Activated CD8-positive, alpha-beta T cell treated with anti-CD3 and anti-CD28 coated beads, Interleukin-2, amount 10 ng/mL, durations not matched to agents 7 days and 5 days (primary cell): ENCODE results near the gene CCDC88C. TPM values are rescaled to one million over a fixed set of nuclear protein-coding genes. Genes with fewer than 3 reads are reported as not detected.

Experiments
- ATAC-seq: fragments of 150-1000 bp; cut with Tn5 transposase; one replicate; pipeline ENCODE4 v1.10.0; 2021; ENCODE audit warnings: moderate library complexity
- CTCF ChIA-PET: fragments of 350-600 bp; sonication (Branson Sonifier 250); formaldehyde crosslinking; loops from one replicate; lab custom pipeline; 2021; ENCODE audit warnings: antibody characterized with exemption; lab: Charles Lee
- POLR2A ChIA-PET: fragments of 350-600 bp; sonication (Branson Sonifier 250); formaldehyde crosslinking; loops from one replicate; lab custom pipeline; 2021; ENCODE audit warnings: antibody characterized with exemption; lab: Charles Lee
- DNase-seq: peaks from one replicate; pipeline ENCODE4 v3.0.0-alpha.2; 2020
- H3K27ac Mint-ChIP-seq: one replicate; pipeline ENCODE4 v1.8.0; 2021; ENCODE audit warnings: mild to moderate bottlenecking, mixed read lengths
- H3K27me3 Mint-ChIP-seq: one replicate; pipeline ENCODE4 v1.8.0; 2021; ENCODE audit warnings: low read depth, mixed read lengths
- H3K36me3 Mint-ChIP-seq: one replicate; pipeline ENCODE4 v1.8.0; 2021; ENCODE audit warnings: low read depth, mixed read lengths
- H3K4me1 Mint-ChIP-seq: one replicate; pipeline ENCODE4 v1.8.0; 2021; ENCODE audit warnings: low read depth, mixed read lengths
- H3K4me3 Mint-ChIP-seq: one replicate; pipeline ENCODE4 v1.8.0; 2021; ENCODE audit warnings: mild to moderate bottlenecking, mixed read lengths
- H3K9me3 Mint-ChIP-seq: one replicate; pipeline ENCODE4 v1.8.0; 2022; ENCODE audit warnings: mixed read lengths; ENCODE audit not compliant: insufficient read depth
- total RNA-seq, 2 experiments: library from RNA; stranded (reverse); gene quantifications; one replicate each; pipeline ENCODE4 v1.2.3, GENCODE V29; 2021

CCDC88C gene
- total RNA-seq, 2 experiments from 2014 or later = 147 to 153 TPM

GRCh38 chr14:91352053-91352452, 65.6 kb downstream of the CCDC88C start:
- peak overlapping the region; percentile 78 for H3K4me3 Mint-ChIP-seq
- POLR2A ChIA-PET = interaction anchor here (0.8 to 3.9 kb wide), 6 partner anchors 13 to 136 kb away, joined by 3 to 40 read pairs (median 14); partner anchors contain the start of gene CCDC88C

GRCh38 chr14:91351512-91351862, 66.1 kb downstream of the CCDC88C start:
- peaks cover 75% of the 10 kb centered on the region for H3K36me3 Mint-ChIP-seq

More at GRCh38 chr14:91352053-91352452, 65.6 kb downstream of the CCDC88C start:
- ATAC-seq (no peak), DNase-seq (no peak)
- no peaks in the 10 kb centered on the region for H3K27me3 Mint-ChIP-seq
- peaks cover 76% of the 10 kb centered on the region for H3K36me3 Mint-ChIP-seq
- no peaks in the 10 kb centered on the region for H3K9me3 Mint-ChIP-seq
- H3K27ac Mint-ChIP-seq = peak overlapping the region; percentile 94
- CTCF ChIA-PET = interaction anchor here (1.5 to 12.8 kb wide), 4 partner anchors 19 to 63 kb away, joined by 4 to 190 read pairs (median 46); no protein-coding TSS in a partner anchor
- H3K4me1 Mint-ChIP-seq = peaks cover 94% of the 10 kb centered on the region

GRCh38 chr14:91350813-91351511, 66.7 kb downstream of the CCDC88C start:
- H3K36me3 Mint-ChIP-seq = peaks cover 74% of the 10 kb centered on the region
- CTCF ChIA-PET = interaction anchor here (0.9 to 12.8 kb wide), 10 partner anchors 9 to 76 kb away, joined by 3 to 190 read pairs (median 6); no protein-coding TSS in a partner anchor

More at GRCh38 chr14:91351512-91351862, 66.1 kb downstream of the CCDC88C start:
- Mint-ChIP-seq H3K9me3 (no peaks in the 10 kb centered on the region), H3K4me1 (peaks cover 94% of the 10 kb centered on the region), H3K27ac (peak overlapping the region; percentile 94), H3K4me3 (peak overlapping the region; percentile 78), H3K27me3 (no peaks in the 10 kb centered on the region)
- ChIA-PET CTCF (interaction anchor here (1.2 to 12.8 kb wide), 6 partner anchors 10 to 69 kb away, joined by 3 to 190 read pairs (median 11); no protein-coding TSS in a partner anchor), POLR2A (interaction anchor here (0.8 to 3.9 kb wide), 10 partner anchors 14 to 137 kb away, joined by 3 to 40 read pairs (median 6); partner anchors contain the start of gene CCDC88C)
- DNase-seq (no peak), ATAC-seq (no peak)

GRCh38 chr14:91350483-91350812, 67.2 kb downstream of the CCDC88C start:
- DNase-seq (no peak), ATAC-seq (peak; percentile 5)
- ChIA-PET CTCF (interaction anchor here (0.7 to 12.8 kb wide), 16 partner anchors 9 to 174 kb away, joined by 3 to 190 read pairs (median 5); partner anchors contain the start of gene CCDC88C), POLR2A (interaction anchor here (0.6 to 3.9 kb wide), 19 partner anchors 8 to 106 kb away, joined by 3 to 40 read pairs (median 4); partner anchors contain the start of gene CCDC88C)
- Mint-ChIP-seq H3K4me1 (peaks cover 90% of the 10 kb centered on the region), H3K27me3 (no peaks in the 10 kb centered on the region), H3K27ac (peak overlapping the region; percentile 94), H3K9me3 (no peaks in the 10 kb centered on the region), H3K4me3 (peak overlapping the region; percentile 78), H3K36me3 (peaks cover 72% of the 10 kb centered on the region)

More at GRCh38 chr14:91350813-91351511, 66.7 kb downstream of the CCDC88C start:
- peak; percentile 85 for DNase-seq
- POLR2A ChIA-PET = interaction anchor here (0.6 to 3.9 kb wide), 20 partner anchors 8 to 137 kb away, joined by 3 to 40 read pairs (median 4); partner anchors contain the start of gene CCDC88C
- Mint-ChIP-seq H3K9me3 (no peaks in the 10 kb centered on the region), H3K4me3 (peak overlapping the region; percentile 78), H3K27ac (peak overlapping the region; percentile 94), H3K27me3 (no peaks in the 10 kb centered on the region), H3K4me1 (peaks cover 94% of the 10 kb centered on the region)
- ATAC-seq = peak; percentile 85

- peak overlapping the region; percentile 94 for H3K27ac Mint-ChIP-seq
- H3K4me1 Mint-ChIP-seq = peaks cover 84% of the 10 kb centered on the region
- ChIA-PET POLR2A (interaction anchor here (0.6 to 3.9 kb wide), 14 partner anchors 15 to 107 kb away, joined by 3 to 40 read pairs (median 4); partner anchors contain the start of gene CCDC88C), CTCF (interaction anchor here (0.7 to 12.8 kb wide), 18 partner anchors 9 to 173 kb away, joined by 3 to 190 read pairs (median 4); partner anchors contain the start of gene CCDC88C)
- peaks cover 67% of the 10 kb centered on the region for H3K36me3 Mint-ChIP-seq
- H3K9me3 Mint-ChIP-seq = no peaks in the 10 kb centered on the region
- DNase-seq = peak; percentile 61
- no peaks in the 10 kb centered on the region for H3K27me3 Mint-ChIP-seq
- ATAC-seq = peak; percentile 28
- peak overlapping the region; percentile 78 for H3K4me3 Mint-ChIP-seq
Measured at GRCh38 chr14:91349481-91350074, 68.0 kb downstream of the CCDC88C start.

GRCh38 chr14:91348845-91349465, 68.7 kb downstream of the CCDC88C start:
- ATAC-seq = no peak
- no peak for DNase-seq
- peak overlapping the region; percentile 94 for H3K27ac Mint-ChIP-seq
- ChIA-PET CTCF (interaction anchor here (0.7 to 12.8 kb wide), 13 partner anchors 9 to 172 kb away, joined by 3 to 190 read pairs (median 5); partner anchors contain the start of gene CCDC88C), POLR2A (interaction anchor here (0.6 to 3.9 kb wide), 13 partner anchors 14 to 107 kb away, joined by 3 to 40 read pairs (median 3); partner anchors contain the start of gene CCDC88C)
- peaks cover 65% of the 10 kb centered on the region for H3K36me3 Mint-ChIP-seq
- peaks cover 81% of the 10 kb centered on the region for H3K4me1 Mint-ChIP-seq
- H3K27me3 Mint-ChIP-seq = no peaks in the 10 kb centered on the region
- no peaks in the 10 kb centered on the region for H3K9me3 Mint-ChIP-seq
- H3K4me3 Mint-ChIP-seq = peak overlapping the region; percentile 78

GRCh38 chr14:91346838-91347173, 70.8 kb downstream of the CCDC88C start:
- POLR2A ChIA-PET = interaction anchor here (0.6 kb wide), 1 partner anchor 8 kb away, joined by 3 read pairs; no protein-coding TSS in a partner anchor
- Mint-ChIP-seq H3K4me1 (peaks cover 63% of the 10 kb centered on the region), H3K9me3 (no peaks in the 10 kb centered on the region), H3K4me3 (no peak overlapping the region), H3K36me3 (peaks cover 54% of the 10 kb centered on the region), H3K27ac (no peak overlapping the region), H3K27me3 (no peaks in the 10 kb centered on the region)
- no peak for ATAC-seq
- CTCF ChIA-PET = interaction anchor here (1.4 to 2.0 kb wide), 3 partner anchors 51 to 73 kb away, joined by 3 to 4 read pairs (median 3); no protein-coding TSS in a partner anchor
- DNase-seq = no peak

- no peaks in the 10 kb centered on the region for H3K9me3 Mint-ChIP-seq
- CTCF ChIA-PET = interaction anchor here (1.7 kb wide), 1 partner anchor 21 kb away, joined by 5 read pairs; no protein-coding TSS in a partner anchor
- DNase-seq (no peak), ATAC-seq (no peak)
- H3K36me3 Mint-ChIP-seq = peaks cover 49% of the 10 kb centered on the region
- H3K4me1 Mint-ChIP-seq = peaks cover 36% of the 10 kb centered on the region
- no peak overlapping the region for H3K27ac Mint-ChIP-seq
- POLR2A ChIA-PET = no interaction called here
- no peaks in the 10 kb centered on the region for H3K27me3 Mint-ChIP-seq
- H3K4me3 Mint-ChIP-seq = no peak overlapping the region
Measured at GRCh38 chr14:91344096-91344495, 73.5 kb downstream of the CCDC88C start.

- H3K9me3 Mint-ChIP-seq = no peaks in the 10 kb centered on the region
- DNase-seq (no peak), ATAC-seq (no peak)
- H3K4me1 Mint-ChIP-seq = peaks cover 27% of the 10 kb centered on the region
- POLR2A ChIA-PET = interaction anchor here (0.8 to 1.3 kb wide), 3 partner anchors 8 to 17 kb away, joined by 3 read pairs; no protein-coding TSS in a partner anchor
- no peaks in the 10 kb centered on the region for H3K27me3 Mint-ChIP-seq
- H3K36me3 Mint-ChIP-seq = peaks cover 50% of the 10 kb centered on the region
- no peak overlapping the region for H3K27ac Mint-ChIP-seq
- H3K4me3 Mint-ChIP-seq = no peak overlapping the region
- CTCF ChIA-PET = interaction anchor here (0.7 to 1.7 kb wide), 6 partner anchors 12 to 84 kb away, joined by 3 to 6 read pairs (median 4); no protein-coding TSS in a partner anchor
Measured at GRCh38 chr14:91343051-91343450, 74.6 kb downstream of the CCDC88C start.

- H3K36me3 Mint-ChIP-seq = peaks cover 51% of the 10 kb centered on the region
- POLR2A ChIA-PET = interaction anchor here (0.8 to 1.3 kb wide), 3 partner anchors 8 to 18 kb away, joined by 3 read pairs; no protein-coding TSS in a partner anchor
- CTCF ChIA-PET = interaction anchor here (0.7 to 2.2 kb wide), 8 partner anchors 9 to 58 kb away, joined by 3 to 7 read pairs (median 4); no protein-coding TSS in a partner anchor
- peaks cover 23% of the 10 kb centered on the region for H3K4me1 Mint-ChIP-seq
- H3K4me3 Mint-ChIP-seq = no peak overlapping the region
- DNase-seq (no peak), ATAC-seq (no peak)
- H3K9me3 Mint-ChIP-seq = no peaks in the 10 kb centered on the region
- H3K27me3 Mint-ChIP-seq = no peaks in the 10 kb centered on the region
- H3K27ac Mint-ChIP-seq = no peak overlapping the region
Measured at GRCh38 chr14:91342206-91342760, 75.3 kb downstream of the CCDC88C start.
